G401.6 (cell line): ENCODE measurements around the gene AIP.
"Not testable (repeated sequence)": the region's sequence is repeated elsewhere in the genome, so short reads cannot be mapped to it uniquely, and the experiment has no call there.

Experiments
- FAIRE-seq: peaks from 2 replicates; lab custom pipeline; 2012; peaks lifted over from hg19 to GRCh38; lab: Jason Lieb, UNC

The AIP gene

GRCh38 chr11:67468759-67469507 is 13.9 kb upstream of the AIP start, which contains the start of gene TMEM134:
TMEM134 (minus strand) TSS chr11:67469251; CDS start chr11:67469192, 59 bp downstream.
- no peak for FAIRE-seq

- FAIRE-seq = no peak
Measured at GRCh38 chr11:67469508-67469811, 13.4 kb upstream of the AIP start.

GRCh38 chr11:67470337-67471002 is 12.4 kb upstream of the AIP start:
- no peak for FAIRE-seq

- FAIRE-seq = no peak
Measured at GRCh38 chr11:67472882-67473281, 9.9 kb upstream of the AIP start.

- FAIRE-seq = not testable (repeated sequence)
Measured at GRCh38 chr11:67476692-67477091, 6.1 kb upstream of the AIP start.

GRCh38 chr11:67477344-67478050 is 5.3 kb upstream of the AIP start:
- not testable (repeated sequence) for FAIRE-seq

- no peak for FAIRE-seq
Measured at GRCh38 chr11:67482275-67482826, 475 bp upstream of the AIP start.

- no peak for FAIRE-seq
Measured at GRCh38 chr11:67483831-67484665, 1.2 kb downstream of the AIP start.

GRCh38 chr11:67484847-67485311 is 2.1 kb downstream of the AIP start:
- FAIRE-seq = no peak

- FAIRE-seq = not testable (repeated sequence)
Measured at GRCh38 chr11:67485873-67486361, 3.1 kb downstream of the AIP start.

GRCh38 chr11:67486481-67487195 is 3.8 kb downstream of the AIP start:
- no peak for FAIRE-seq

GRCh38 chr11:67489203-67489884 is 6.5 kb downstream of the AIP start:
- peak; percentile 17 for FAIRE-seq

- FAIRE-seq = no peak
Measured at GRCh38 chr11:67489885-67490726, 7.3 kb downstream of the AIP start.

- no peak for FAIRE-seq
Measured at GRCh38 chr11:67490727-67491065, 7.9 kb downstream of the AIP start.

- no peak for FAIRE-seq
Measured at GRCh38 chr11:67491276-67492068, 8.6 kb downstream of the AIP start.

GRCh38 chr11:67492069-67492727 is 9.4 kb downstream of the AIP start:
- FAIRE-seq = no peak

- FAIRE-seq = no peak
Measured at GRCh38 chr11:67492801-67493547, 10.1 kb downstream of the AIP start.
